GM21825 (cell line): ENCODE data around the gene PTPN2.
"Not testable (repeated sequence)": the region's sequence is repeated elsewhere in the genome, so short reads cannot be mapped to it uniquely, and the experiment has no call there.

Experiments used
- ATAC-seq: cut with Tn5 transposase; IDR thresholded peaks from one replicate; pipeline ENCODE4 v1.9.1; 2021; ENCODE audit warnings: mild to moderate bottlenecking, moderate library complexity; ENCODE audit not compliant: unreplicated experiment

PTPN2 gene

DNA sequence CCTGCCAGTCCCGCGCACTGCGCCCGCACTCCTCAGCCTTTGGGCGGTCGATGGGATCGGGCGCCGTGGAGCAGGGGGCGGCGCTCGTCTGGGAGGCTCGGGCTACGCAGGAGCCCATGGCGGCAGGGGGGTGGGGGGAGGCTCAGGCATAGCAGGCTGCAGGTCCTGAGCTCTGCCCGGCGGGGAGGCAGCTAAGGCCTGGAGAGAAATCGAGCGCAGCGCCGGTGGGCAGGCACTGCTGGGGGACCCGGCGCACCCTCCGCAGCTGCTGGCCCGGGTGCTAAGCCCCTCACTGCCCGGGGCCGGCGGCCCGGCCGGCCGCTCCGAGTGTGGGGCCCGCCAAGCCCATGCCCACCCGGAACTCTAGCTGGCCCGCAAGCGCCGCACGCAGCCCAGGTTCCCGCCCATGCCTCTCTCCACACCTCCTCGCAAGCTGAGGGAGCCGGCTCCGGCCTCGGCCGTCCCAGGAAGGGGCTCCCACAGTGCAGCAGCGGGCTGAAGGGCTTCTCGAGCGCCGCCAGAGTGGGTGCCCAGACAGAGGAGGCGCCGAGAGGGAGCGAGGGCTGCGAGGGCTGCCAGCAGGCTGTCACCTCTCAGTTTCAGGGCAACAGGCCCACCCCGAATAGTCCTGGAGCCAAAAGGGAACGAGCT is 107.1 kb downstream of the PTPN2 start:
- no peak for ATAC-seq

DNA sequence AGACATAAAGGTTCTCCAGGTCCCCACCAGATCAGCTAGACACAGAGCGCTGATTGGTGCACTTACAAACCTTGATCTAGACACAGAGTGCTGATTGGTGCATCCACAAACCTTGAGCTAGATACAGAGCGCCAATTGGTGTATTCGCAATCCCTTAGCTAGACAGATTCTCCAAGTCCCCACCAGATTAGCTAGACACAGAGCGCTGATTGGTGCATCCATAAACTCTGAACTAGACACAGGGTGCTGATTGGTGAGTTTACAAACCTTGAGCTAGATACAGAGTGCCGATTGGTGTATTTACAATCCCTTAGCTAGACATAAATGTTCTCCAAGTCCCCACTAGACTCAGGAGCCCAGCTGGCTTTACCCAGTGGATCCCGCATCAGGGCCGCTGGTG is 107.6 kb downstream of the PTPN2 start:
- ATAC-seq = not testable (repeated sequence)

DNA sequence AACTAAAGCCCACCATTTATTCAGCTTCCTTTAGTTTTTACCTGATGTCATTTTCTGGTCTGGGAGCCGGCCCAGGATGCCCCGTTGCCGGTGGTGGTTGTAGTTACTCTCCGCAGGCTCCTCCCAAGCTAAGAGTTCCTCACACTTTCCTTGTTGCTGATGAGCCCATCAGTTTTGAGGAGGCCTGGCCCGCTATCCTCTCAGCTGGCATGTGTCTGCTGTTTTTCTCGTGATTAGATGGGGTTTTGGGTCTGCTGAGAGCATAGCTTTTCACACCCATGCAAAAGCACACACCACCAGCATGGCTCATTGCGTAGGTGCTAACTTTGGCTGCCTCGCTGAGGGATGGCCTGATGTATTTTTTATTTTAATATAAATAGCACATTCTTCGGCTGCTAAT is 109.1 kb downstream of the PTPN2 start:
- ATAC-seq = no peak

DNA sequence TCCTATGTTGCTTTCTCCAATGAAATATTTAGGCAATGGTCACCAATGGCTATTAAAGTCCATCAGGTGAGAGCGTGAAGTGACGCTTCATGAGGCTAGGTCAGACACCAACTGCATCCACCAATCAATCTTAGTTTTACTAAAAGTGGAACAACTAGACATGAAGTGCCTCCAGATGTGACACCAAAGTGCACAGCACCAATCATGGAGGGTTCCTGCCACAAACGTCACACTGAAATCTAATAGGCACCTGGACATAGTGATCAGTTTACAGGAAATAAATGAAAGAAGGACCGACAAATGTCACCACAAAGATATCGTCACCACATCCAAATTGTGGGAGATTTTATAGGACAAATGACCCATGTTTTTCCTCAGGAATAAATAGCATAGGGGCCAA is 110.7 kb downstream of the PTPN2 start:
- ATAC-seq = no peak

DNA sequence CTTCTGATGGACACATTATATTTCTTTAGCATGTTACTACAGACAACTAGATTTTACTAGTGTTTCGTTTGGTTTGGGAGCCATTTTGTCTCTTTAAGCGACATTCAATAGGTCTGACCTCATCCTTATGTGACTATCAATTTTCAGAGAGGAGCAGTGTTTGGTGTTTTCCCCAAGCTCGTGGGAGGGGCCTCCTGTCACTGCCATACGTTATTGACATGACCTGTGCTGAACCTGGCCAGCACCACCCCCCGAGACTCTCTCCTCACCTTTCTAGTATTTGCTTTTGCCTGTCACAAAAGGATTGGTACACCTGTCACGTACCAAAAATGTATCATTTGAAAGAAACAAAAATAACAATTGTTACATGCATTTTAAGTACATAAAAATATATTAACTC is 111.9 kb downstream of the PTPN2 start:
- no peak for ATAC-seq

DNA sequence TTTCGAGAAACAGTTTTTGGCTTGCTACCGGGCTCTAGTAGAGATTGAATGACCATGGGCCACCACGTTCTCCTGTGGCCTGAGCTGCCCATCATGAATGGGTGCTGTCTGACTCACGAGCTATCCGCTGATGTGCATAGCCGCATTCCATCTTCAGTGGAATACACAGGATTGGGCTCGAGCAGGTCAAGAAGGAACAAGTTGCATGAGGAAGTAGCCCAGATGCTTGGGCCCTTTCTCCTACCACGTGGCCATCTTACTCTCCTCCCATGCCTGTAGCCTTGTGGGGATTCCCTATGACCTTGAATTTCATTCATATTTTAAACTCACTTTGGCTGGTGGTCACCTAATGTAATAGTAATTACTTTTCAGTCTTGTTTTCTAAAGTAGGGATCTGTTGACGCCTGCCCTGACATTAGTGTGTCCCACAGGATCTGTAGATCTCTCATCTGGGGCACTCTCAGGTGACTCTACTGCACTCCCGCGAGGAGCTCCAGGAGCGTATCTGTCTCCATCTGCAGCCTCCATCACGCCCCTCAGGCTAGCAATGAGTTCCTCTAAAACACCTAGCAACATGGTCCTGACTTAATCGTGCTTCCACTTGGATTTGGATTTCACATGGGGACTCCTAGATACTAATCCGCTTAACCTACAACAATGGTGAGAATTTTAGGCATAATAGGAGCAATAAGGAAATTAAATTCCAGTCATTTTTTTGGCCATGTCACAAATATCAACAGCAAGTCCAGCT is 113.4 kb downstream of the PTPN2 start:
- no peak for ATAC-seq

DNA sequence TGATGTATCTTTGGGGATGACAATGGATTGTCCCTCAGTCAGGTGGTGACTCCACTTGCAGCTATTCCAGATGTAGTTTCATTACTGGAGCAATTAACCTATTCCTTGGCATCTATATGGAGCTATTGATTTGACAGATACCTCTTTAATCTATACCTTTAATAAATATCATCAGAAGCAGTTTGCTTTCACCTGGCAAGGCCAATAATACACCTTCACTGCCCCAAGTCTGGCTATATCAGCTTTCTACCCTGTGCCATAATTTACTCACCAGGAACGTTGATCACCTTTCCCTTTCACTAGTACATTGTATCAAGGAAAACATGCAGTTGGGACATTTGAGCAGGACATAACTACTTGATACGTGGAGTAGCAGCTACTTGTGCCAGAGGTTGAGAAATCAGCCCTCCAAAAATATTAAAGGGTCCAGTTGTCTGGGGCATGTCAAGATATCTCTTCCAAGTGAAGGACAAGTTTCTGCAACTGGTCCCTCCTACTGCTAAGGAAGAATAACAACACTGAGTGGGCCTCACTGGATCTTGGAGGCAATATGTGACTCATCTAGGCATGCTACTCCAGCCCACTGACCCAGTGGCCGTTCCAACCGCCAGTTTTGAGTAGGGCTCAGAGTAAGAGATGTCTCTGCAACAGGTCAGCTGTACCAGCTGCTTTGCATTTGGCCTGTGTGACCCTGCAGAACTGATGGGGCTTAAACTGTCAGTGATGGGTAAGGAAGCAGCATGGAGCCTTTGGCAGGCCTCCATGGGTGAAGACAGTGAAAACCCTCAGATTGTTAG is 114.2 kb downstream of the PTPN2 start:
- no peak for ATAC-seq

DNA sequence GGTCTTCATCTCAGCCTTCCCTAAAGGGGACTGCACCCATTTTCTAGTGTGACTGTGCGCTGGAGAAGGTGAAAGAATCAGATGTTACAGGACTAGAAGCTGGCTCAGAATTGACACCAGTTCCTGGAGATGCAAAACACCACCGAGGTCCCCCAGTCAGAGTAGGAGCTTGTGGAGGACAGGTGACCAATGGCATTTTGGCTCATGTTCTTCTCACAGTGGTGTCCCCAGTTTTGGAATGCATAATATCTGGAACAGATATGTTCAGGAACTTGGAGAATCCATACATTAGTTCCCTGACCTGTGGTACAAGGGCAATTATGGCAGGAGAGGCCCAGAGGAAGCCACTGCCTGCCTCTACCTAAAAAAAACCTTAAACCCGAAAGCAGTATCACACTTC is 114.9 kb downstream of the PTPN2 start:
- no peak for ATAC-seq

DNA sequence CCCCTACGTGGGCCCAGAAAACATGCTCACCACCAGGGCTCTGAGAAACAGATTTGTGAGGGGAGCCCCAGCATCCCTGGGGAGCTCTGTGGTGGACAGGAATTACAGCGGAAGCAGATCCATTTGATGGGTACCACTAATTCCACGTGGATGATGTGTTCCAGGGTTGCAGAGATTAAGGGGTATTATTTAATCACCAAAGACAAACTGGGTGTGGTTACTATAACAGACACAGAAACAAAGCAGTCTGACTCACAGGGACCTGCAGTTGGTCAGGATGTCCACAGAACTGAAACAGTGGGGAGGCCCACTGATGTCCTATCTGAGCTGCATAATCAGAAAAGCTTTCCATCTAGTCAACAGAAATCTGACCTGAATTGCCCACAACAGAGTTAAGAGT is 115.4 kb downstream of the PTPN2 start:
- ATAC-seq = no peak

DNA sequence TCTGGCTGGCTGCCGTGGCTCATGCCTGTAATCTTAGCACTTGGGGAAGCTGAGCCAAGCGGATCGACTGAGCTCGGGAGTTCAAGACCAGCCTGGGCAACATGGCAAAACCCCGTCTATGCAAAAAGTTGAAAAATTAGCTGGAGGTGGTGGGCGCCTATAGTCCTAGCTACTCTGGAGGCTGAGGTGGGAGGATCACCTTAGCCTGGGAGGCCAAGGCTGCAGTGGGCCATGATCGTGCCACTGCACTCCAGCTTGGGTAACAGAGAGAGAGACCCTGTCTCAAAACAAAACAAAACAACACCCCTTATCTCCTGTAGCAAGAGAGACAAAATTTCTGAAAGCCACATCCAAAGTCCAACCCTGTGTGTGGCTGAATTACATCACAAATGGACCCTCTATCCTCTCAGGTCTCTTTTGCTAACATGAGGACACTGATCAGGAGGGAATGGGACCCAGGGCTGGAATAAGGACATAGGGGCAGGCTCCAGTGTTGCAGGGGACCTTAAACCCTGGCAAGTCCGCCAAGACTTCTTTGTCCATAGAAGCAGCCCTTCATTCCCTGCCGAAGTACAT is 116.4 kb downstream of the PTPN2 start:
- no peak for ATAC-seq

DNA sequence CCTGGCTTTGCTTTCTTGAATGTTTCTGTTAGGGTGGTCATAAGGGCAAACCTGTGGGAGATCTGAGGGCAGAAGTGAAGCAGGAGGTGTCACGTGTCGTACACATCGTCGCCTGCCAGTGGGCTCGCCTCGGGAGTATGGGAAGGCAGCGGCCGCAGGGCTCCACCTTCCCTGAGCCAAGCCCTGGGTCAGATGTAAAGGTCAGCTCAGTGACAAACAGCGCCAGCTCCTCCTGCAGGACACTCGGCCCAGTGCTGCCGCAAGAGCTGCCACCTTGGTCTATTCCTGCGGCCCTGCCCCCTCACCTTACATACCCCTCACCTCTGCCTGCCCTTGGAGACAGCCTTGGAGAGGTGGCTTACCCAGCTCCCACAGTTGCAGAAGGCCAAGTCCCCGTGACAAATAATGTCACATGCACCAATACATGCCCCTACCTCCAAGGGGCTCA is 117.0 kb downstream of the PTPN2 start:
- ATAC-seq = no peak

DNA sequence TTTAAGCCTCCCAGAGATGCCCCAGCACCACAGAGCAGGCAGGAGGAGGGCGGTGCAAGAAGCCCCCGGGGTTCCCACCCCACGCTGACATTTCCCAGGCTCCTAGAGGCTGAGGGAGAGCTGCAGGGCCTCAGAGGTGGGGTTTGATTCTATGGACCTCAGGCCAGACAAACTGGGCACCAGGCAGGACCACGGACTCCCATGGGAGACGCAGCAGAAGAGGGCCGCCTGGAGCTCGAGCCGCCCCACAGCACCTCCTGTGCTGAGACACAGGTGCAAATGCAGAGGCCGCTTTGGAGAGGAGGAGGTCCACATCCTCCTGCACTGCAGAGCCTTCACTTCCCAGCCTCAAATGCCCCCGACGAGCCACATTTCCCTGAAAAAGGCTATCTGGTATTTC is 118.5 kb downstream of the PTPN2 start:
- no peak for ATAC-seq

DNA sequence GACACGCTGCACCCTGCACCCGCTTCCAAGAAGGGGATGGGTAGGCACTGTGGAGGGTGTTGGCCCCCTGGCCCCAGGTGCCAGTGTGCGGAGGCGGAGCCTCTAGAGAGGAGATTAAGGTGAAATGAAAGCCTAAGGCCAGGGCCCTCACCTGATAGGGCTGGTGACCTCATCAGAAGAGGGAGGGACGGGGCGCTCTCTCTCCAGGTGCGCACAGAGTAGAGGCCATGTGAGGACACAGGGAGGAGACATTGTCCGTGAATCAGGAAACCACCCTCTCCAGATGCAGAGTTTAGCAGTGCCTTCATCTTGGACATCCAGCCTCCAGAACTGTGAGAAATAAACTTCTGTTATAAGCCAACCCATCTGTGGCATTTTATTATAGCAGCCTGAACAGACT is 118.9 kb downstream of the PTPN2 start:
- ATAC-seq = no peak

DNA sequence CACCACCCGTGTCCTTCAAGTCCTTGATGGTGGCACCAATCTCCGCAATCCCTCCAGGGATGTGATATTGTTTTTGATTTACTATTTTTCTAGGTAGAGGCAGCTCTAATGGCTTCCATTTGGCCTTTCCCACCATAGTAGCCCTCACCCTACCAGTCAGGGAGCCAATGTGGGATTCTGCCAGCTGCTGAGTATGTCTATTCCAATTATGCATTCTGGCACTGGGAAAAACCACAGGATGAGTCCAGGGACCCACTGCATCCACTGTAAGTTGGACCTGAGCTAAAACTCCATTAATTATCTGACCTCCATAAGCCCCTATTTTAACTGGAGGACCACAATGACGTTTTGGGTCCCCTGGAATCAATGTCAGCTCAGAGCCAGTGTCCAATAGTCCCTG is 125.5 kb downstream of the PTPN2 start:
- not testable (repeated sequence) for ATAC-seq

DNA sequence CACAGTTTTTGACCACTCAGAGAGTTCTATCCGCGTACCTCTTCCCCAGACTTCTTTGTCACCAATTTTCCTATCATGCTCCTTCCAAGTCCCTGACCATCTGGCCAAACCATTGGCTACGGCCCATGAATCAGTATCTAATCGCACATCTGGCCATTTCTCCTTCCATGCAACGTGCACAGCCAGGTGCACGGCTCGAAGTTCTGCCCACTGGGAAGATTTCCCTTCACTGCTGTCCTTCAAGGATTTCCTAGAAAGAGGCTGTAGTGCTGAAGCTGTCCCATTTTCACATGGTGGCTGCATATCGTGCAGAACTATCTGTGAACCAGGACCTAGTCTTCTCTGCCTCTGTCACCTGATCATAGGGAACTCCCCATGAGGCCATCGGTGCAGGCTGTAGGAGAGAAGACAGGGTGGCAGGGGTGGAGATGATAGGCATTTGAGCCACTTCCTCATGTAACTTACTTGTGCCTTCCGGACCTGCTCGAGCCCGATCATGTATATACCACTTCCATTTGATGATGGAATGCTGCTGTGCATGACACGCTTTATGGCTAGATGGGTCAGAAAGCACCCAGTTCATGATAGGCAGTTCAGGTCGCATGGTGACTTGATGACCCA is 127.3 kb downstream of the PTPN2 start:
- not testable (repeated sequence) for ATAC-seq

DNA sequence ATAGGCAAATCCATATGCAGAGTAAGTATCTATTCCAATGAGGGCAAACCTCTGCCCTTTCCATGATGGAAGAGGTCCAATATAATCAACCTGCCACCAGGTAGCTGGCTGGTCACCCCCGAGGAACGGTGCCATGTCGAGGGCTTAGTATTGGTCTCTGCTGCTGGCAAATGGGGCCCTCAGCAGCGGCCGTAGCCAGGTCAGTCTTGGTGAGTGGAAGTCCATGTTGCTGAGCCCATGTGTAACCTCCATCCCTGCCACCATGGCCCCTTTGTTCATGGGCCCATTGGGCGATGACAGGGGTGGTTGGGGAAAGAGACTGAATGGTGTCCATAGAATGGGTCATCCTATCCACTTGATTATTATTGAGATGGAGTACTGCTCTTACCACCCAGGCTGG is 128.4 kb downstream of the PTPN2 start:
- ATAC-seq = not testable (repeated sequence)

DNA sequence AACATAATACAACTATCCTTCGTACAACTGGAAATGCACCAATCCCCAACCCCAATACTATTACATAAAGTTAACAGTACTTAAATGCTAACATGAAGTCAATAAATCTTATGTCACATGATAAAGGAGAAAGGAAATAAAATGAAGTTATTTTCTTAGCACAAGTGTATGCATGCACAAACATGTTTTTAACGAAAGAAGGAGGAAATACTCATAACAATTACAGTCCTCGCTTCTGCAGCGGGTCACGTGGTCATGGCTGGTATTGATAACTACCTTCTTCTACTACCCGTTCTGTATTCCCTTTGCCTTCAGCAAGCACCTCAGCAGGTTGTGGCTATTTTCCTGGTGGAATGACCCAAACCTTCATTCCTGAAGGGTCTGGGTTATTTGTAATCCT is 129.5 kb downstream of the PTPN2 start:
- no peak for ATAC-seq

DNA sequence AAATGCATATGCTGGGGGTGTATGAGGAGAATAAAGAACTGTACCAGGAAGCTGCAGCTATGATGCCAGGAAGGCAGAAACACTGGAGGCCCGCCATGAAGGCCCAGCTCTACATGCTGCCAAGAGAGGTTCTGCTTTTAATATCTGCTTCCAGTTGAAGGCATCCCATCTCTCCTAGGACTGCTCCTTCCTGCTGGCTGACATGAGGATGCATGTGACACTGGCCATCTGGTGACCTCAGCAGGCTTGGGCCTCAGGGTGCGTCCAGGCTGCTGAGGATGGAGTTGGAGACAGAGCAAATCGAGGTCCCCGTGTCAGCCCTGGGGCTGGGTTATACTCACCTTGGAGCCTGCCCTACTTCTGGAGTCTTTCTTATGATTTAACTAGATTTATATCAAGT is 132.1 kb downstream of the PTPN2 start:
- ATAC-seq = no peak

DNA sequence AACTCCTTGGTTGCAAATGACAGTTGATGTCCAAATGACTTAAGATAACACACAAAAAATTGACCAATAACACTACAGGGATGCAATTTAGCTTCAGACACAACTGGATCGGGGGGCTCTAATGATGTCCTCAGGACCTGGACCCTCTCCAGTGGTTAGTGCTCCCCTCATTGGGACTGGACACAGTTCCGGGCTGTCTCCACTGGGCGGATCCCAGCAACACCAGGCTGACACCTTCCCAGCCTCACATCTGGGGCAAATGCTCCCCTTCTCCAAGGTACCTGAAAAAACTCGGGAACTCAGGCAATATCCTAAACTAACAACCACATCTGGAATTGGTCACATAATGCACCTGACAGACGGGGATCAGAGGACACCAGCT is 132.5 kb downstream of the PTPN2 start:
- ATAC-seq = no peak

DNA sequence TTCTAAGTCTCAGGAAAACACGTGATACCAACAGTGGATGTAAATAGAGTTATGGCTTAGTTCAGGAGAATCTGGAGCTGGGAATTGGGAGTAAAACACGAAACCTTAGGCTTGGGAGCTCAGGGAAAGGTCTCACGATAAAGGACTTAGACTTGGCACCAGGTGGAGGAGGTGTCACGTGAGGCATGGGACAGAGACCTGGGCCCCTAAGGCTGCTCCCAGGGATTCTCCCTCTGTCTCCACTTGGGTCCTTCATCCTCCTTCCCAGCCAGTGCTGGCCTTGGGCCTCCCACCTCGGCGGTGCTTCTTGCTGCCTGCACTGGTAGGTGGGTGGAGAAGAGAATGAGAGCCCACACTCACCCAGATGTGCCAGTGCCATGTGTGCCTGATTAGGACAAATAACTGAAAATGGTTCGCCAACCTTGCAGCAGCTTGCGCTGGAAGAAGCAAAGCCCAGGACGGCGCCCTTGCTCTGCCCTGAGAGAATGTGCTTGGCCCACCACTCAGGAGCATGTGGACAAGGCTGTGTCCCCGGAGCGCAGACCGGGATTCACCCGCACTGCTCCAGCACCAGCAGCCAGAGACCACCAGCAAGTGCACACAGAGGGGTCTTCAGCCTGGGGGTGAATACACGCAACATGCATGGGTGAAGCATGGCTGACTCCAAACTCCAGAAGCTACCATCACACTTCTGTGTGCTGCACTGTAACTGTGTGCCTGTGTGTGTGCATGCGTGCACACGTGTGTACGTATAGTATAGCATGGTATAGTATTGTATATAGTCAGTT is 133.1 kb downstream of the PTPN2 start:
- ATAC-seq = no peak
